Stimulated activated CD4-positive, alpha-beta T cell treated with anti-CD3 and anti-CD28 coated beads, Interleukin-4, amount 100 ng/mL, for 1 hour (primary cell): ENCODE measurements around the gene SELENOW.
"Not testable (repeated sequence)": the region's sequence is repeated elsewhere in the genome, so short reads cannot be mapped to it uniquely, and the experiment has no call there.

ENCODE experiments used
- DNase-seq: peaks from one replicate; pipeline ENCODE4 v3.0.0-alpha.2; 2020

SELENOW gene

DNA sequence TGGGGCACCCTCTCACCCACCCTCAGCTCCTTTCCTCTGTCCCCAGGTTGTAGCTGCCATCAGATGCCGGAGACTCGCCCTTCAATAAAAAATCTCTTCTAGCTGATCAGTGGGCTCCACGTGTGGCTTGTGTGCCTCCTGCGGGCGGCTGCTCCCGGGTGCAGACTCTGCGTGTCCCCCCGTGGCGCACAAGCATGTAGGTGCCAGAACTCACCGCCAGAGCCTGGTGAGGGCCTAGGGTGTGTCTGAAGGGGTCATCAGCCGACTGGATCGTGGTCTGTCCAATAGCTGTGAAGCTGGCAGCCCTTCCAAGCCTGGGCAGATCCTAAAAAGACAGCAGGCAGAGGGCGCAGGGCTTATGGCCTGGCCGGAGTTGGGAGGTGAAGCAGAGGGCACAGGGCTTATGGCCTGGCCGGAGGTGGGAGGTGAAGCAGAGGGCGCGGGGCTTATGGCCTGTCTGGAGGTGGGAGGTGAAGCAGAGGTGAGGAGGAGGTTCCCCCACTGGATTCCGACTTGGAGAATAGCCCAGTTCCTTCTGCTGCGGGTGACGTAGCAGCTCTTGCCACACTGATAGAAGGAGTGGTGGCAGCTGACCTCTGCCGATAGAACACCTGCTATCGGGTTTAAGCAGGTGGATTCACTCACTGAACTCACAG lies 21.4 kb upstream of the SELENOW start:
- no peak for DNase-seq

DNA sequence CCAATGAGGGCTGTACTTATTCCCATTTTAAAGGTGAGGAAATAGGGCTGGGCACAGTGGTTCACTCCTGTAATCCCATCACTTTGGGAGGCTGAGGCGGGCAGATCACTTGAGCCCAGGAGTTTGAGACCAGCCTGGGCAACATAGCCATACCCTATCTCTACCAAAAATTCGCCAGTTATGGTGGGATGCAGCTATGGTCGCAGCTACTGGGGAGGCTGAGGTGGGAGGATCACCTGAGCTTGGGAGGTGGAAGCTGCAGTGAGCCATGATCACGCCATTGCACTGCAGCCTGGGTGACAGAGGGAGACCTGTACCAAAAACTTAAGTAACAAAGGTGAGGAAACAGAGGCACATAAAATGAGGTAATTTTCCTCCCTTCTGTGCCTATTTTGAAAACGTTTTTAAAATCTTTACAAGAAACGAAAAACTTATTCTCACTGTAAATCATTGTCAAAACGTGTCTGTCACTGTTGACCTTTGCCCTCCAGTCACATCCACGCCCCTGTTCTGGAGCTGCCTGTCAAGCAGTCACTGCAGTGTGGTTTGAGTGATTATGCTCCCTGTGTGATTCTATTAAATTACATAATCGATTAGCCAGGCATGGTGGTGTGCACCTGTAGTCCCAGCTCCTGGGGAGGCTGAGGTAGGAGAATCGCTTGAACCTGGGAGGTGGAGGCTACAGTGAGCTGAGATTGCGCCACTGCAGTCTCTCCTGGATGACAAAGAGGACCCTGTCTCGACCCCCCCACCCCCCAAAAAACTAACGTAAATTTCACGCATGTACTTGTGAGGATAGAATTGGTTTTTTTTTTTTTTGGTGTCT lies 20.7 kb upstream of the SELENOW start:
- no peak for DNase-seq

DNA sequence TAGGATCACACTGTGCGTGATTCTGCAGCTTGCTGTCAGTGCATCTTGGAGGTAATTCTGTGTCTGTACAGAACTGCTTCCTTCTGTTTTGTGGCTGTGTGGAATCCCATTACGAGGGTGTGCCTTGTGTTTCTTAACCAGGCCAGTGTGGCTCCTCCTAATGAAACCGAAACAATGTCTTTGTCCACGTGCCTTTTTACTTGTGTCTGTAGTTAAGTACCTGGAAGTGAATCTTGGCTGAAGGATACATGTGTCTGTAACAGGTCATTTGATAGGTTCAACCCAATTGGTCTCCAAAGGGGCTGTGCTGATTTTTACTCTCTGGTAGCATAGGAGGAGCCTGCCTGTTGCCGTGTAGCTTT lies 20.1 kb upstream of the SELENOW start:
- DNase-seq = no peak

DNA sequence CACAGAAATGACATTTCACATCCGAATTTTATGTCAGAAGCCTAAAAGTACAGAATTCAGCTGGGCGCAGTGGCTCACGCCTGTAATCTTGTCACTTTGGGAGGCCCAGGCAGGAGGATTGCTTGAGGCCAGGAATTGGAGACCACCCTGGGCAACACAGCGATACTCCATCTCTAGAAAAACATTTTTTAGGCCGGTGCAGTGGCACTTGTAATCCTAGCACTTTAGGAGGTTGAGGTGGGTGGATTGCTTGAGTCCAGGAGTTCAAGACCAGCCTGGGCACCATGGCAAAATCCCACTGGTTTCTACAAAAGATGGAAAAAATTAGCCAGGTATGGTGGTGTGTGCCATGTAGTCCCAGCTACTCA lies 17.9 kb upstream of the SELENOW start:
- DNase-seq = no peak

DNA sequence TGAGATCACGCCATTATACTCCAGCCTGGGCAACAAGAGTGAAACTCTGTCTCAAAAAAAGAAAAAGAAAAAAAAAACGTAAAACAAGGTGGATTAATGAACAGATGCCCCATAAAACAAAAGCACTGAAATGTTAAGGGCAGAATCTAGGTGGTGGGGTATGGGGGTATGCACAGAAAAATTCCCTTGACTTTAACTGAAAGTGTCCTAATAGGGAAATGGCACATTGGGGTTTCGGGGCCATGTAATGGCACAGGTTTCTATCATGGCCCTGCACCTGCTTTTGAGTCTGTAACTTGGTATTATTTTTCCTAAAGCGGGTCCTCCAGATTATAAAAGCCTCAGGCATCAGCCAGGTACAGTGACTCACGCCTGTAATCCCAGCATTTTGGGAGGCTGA lies 16.9 kb upstream of the SELENOW start:
- DNase-seq = no peak

DNA sequence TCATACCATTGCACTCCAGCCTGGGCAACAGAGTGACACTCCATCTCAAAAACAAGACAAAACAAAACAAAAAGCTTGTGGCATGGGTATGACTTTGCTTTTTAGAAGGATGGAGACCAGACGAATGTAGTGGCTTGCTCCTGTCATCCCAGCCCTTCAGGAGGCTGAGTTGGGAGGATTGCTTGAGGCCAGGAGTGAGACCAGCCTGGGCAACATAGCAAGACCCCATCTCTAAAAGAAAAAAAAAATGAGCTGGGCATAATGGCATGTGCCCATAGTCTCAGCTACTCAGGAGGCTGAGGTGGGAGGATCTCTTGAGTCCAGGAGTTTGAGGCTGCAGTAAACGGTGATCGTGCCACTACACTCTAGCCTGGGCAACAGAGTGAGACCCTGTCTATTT lies 16.4 kb upstream of the SELENOW start:
- no peak for DNase-seq

DNA sequence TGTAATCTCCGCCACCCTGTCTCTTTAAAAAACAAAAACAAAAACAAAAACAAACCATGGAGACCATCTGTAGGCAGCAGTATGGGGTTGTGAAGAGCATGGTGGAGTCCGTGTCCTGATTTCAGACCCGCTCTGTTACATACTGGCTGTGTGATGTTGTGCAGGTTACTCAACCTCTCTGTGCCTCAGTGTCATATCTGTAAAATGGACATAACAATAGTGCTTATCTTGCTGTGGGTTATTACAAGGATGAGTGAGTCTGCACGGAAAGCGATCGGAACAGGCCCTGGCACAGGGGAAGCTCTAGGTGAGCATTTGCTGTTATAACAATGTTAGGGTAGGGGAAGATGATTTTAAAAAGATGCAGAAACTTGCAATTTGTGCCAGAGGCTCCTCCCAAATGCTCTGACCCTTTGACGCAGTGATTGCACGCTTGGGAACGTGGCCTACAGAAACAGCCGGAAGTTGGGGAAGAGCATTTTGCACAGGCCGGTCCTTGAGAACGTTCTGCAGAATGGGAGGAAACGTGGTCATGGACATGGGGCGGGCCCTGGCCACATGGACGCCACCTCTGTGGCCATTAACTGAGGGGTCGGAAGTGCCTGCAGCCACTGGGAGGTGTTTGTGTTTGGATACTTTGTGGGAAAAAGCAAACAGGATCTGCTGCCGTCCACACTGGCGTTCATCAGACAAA lies 15.7 kb upstream of the SELENOW start:
- DNase-seq = no peak

DNA sequence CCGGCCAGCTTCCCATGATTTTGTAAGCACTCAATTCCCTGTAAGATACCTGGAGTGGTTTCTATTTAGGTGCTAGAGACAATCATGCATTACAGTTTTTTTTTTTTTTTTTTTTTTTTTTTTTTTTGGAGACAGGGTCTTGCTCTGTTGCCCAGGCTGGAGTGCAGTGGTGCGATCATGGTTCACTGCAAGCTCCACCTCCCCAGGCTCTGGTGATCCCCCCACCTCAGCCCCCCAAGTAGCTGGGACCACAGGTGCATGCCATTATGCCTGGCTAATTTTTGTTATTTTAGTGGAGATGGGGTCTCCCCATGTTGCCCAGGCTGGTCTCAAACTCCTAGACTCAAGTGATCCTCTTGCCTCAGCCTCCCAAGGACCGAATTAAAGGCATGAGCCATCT lies 13.8 kb upstream of the SELENOW start:
- DNase-seq = not testable (repeated sequence)

DNA sequence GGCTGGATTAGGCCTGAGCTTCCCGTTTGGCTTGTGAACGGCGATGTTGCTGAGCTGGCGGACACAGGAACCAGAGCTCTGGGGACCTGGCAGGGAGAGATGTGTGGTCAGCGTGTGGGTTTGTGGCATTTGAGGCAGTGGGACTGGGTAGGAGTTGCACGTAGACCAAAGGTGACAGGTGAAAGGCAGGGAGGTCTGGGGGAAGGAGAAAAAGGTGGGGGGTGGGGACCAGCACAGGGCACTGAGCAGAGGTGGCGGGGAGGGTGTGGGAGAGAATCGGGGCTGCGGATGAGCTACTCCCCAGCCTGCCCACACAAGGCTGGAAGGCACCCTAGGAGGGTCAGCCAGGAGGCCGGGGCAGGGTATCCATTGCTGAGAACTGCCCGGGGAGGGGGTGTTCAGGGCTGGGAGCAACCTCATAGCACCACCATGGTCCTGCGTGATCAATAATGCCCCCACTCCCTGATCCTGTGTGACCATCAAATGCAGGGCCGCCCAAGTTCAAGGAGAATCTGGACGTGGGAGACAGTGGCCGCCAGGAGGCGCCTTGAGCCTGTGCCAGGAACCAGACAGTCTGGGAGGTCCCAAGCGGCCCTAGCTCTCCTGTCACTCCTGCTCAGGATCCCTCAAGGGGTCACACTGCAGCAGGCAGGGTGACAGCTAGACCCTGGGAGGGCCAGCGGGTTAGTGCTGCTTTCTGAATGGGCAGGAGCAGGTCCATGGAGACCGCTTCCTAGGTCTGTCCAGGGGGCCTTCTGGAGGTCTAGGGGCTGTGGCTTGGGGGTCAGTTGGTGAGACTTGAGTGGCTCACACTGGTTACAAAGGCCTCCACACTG lies 12.8 kb upstream of the SELENOW start:
- peak; percentile 50 for DNase-seq

DNA sequence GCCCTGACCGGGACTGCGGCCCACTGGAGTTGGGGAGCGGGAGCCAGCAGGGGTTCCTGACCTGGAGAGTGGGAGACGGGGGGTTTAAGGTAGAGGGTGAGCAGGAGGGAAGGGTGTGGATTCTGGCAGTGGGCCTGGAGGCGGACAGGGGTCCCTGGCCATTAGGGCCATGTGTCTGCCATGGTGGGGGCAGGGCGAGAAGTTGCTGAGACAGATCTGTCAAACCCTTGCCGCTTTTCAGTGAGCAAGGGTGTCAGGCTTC lies 12.2 kb upstream of the SELENOW start:
- no peak for DNase-seq

DNA sequence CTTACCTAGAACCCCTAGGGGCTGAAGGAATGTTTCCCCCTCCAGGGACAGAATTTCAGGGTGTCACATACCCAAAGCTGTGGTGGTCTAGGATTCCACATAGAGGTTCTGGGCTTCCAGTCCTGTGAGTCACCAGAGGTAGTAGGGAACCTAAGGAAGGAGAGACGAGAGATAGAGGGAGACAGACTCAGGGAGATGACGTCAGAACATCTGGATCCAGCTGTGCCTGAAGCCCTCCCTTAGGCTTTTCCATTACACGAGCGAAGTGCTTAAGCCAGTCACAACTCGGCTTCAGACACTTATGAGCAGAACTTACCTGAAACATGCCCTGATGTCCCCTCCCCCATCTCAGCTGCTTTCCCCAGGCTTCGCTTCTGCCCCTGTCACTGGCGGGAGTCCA lies 11.8 kb upstream of the SELENOW start:
- DNase-seq = no peak

DNA sequence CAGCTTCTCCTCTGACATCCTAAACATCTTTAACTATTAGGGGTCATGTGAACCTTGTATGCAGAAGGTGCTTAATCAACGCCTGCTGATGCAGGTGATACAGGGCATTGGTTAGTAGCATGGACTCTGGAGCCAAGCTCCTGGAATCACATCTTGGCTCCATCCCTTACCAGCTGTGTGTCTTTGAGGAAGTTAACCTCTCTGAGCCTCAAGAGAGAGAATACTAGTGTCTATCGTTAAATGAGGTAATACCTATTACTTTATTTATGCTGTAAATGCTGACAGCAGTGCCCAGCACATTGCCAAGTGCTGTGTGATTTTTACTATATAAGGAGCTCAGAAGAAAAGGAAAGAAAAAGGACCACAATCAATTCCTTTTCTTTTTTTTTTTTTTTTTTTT lies 11.2 kb upstream of the SELENOW start:
- no peak for DNase-seq

DNA sequence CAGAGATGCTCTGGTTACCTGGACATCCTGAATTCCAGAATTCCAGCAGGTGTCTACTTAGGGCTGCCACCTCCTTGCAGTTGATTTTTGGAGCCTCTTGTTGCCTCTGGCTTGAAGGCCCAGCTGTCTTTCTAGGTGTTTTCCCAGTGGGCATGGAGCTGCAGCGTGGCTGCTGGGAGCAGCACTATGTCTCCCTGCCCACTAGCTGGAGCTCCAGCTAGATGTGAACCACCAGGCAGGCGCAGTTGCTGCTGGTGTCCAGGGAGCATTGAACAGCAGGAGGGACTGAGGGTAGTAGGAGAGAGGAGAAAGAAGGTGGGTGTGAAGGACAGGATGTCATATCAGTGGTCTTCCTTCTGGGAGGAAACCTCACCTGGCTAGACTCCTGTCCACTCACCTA lies 9.9 kb upstream of the SELENOW start:
- no peak for DNase-seq

DNA sequence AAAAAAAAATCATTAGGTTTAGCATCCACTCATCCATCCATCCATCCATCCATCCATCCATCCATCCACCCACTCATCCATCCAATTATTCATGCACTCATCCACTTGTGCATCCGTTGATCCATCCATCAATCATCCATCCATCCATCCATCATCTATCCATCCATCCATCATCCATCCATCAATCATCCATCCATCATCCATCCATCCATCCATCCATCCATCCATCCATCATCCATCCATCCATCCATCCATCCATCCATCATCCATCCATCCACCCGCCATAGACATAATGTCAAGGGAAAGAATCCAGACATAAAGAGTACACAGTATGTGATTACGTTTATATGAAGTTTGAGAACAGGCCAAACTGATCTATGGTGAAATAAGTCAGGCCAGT lies 9.0 kb upstream of the SELENOW start:
- DNase-seq = no peak

DNA sequence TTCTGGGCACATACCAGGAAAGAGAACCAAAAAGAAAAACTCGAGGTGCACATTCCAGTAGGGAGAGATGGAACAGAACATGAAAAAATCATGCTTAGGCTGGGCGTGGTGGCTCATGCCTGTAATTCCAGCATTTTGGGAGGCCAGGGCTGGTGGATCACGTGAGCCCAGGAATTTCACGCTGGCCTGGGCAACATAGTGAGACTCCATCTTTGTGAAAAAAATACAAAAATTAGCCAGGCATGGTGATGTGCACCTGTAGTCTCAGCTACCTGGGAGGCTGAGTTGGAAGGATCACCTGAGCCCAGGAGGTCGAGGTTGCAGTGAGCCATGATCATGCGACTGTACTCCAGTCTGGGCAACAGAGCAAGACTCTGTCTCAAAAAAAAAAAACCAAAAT lies 7.2 kb upstream of the SELENOW start:
- not testable (repeated sequence) for DNase-seq

DNA sequence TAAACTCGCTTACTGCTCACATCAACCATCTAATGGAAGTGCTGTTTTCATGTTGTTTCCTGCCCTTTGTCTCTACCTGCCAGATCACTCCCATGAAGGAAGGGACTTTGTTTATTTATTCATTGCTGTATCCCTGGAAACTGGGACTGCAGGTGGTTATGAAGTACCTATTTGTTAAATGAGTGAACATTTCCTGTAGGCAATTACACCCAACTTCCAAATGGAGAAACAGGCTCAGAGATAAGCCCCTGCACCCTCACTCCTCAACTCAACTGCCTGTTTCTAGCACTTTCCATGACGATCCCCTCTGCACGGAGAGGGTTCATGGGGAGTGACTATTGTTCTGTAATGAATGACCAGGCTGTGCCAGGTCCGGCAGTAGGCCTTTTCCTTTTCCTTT lies 1.9 kb upstream of the SELENOW start:
- DNase-seq = no peak

DNA sequence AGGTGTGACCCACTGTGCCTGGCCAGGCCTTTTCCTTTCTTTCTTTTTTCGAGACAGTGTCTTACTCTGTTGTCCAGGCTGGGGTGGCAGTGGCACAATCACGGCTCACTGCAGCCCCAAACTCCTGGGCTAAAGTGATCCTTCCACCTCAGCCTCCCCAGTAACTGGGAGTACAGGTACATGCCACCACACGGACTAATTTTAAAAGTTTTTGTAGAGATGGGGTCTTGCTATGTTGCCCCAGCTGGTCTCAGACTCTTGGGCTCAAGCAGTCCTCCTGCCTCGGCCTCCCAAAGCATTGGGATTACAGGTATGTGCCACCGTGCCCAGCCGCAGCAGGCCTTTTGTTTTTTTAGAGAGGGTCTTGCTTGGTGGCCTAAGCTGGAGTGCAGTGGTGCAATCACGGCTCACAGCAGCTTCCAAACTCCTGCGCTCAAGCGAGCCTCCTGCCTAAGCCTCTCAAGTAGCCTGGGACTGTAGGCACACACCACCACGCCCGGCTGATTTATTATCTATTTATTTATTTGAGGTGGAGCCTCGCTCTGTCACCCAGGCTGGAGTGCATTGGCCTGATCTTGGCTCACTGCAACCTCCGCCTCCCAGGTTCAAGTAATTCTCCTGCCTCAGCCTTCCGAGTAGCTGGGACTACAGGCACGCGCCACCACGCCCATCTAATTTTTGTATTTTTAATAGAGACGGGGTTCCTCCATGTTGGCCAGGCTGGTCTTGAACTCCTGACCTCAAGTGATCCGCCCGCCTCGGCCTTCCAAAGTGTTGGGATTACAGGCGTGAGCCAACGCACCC lies 1.1 kb upstream of the SELENOW start:
- DNase-seq = not testable (repeated sequence)

DNA sequence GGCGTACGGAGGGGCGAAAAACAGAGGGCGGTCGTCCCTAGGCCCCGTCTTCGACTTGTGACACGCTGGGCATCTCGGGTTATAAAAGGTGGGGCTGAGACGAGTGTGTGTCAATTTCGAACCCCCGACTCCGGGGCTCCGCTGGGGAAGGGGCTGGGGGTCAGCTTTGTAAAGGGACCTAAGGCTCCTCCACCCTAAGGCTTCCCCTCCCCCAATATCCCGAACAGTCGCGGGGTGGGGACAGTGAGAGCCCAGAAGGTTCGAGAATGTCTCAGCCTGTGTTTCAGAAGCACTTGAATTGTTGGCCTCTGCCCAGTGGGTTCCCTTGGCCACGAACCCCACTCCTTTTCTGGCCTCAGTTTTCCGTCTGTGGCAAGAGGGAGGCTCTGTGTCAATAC lies 450 bp downstream of the SELENOW start:
- no peak for DNase-seq

DNA sequence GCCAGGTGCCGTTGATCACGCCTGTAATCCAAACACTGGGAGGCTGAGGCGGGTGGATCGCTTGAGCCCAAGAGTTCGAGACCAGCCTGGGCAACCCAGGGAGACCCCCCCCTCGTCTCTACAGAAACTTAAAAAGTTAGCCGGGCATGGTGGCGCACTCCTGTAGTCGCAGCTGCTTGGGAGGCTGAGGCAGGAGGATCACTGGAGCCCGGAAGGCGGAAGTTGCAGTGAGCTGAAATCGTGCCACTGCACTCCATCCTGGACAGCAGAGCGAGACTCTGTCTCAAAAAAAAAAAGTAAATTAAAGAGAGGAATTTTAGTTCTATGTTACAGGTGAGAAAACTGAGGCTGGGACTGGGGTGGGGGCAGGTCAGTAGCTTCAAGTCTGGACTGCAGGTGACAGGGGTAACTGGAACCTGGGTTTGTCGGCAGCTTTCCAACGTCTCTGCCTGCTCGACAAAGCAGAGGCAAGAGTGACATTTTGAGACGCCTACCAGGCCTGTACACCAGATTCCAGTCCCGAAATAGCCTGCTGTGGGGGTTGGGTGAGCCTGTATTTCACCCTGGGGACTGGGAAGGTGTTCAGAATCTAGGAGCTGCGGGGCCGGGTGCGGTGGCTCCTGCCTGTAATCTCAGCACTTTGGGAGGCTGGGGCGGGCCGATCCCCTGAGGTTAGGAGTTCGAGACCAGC lies 1.2 kb downstream of the SELENOW start:
- DNase-seq = no peak

DNA sequence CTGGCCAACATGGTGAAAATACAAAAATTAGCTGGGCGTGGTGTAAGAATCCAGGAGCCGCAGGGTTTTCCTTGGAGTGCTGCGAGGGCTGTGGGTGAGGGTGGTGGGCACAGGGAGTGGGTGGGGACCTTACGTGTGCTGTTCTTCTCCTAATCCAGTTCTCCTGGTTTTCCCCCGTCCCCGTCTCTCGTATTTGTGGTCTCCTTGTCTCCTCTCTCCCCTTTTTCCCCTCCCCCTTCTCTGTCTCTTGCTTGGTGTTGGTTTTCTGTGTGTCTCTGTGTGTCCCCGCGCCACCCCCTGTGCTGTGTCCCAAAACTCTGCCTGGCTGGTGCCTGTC lies 1.7 kb downstream of the SELENOW start:
- DNase-seq = no peak

DNA sequence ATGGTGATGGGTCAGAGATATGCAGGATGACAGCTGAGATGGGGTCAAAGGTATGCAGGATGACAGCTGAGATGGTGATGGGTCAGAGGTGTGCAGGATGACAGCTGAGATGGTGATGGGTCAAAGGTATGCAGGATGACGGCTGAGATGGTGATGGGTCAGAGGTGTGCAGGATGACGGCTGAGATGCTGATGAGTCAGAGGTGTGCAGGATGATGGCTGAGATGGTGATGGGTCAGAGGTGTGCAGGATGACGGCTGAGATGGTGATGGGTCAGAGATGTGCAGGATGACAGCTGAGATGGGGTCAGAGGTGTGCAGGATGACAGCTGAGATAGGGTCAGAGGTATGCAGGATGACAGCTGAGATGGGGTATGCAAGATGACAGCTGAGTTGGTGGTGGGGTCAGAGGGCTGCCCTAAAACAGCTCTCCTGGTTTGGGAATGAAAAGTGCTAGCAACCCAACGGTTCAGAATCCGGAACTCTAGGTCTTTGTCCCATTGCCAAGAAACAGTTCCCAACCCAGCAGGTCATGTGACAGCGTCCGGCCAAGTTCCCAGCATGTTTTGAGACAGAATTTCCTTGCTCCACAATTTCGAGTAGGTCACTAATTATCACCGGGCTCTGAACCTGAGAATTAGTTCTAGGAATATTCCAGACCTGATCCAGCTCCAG lies 3.2 kb downstream of the SELENOW start:
- no peak for DNase-seq

DNA sequence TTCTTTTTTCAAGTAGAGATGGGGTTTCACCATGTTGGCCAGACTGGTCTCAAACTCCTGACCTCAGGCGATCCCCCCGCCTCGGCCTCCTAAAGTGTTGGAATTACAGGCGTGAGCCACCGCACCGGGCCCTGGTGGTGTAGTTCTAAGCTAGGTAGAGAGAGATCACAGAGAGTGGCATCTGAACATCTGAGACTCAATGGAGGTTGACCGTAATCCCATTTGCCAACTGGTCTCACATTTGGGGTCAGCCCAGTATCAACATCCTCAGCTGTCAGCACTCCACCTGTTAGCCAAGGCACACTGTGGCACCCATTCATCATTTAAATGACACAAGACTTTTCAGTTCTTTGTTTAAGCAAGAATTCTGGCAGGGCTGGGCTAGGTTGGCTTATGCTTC lies 8.1 kb downstream of the SELENOW start:
- DNase-seq = no peak
